GM18867 (cell line): Measurements from ENCODE around the gene PGBD5.
"Not testable (repeated sequence)": the region's sequence is repeated elsewhere in the genome, so short reads cannot be mapped to it uniquely, and the experiment has no call there.

ENCODE experiments used
- ATAC-seq: cut with Tn5 transposase; IDR thresholded peaks from one replicate; pipeline ENCODE4 v1.9.1; 2021; ENCODE audit warnings: mild to moderate bottlenecking, moderate library complexity; ENCODE audit not compliant: unreplicated experiment

Gene PGBD5

GRCh38 chr1:230425252-230426091 is 660 bp downstream of the PGBD5 start:
- no peak for ATAC-seq

DNA sequence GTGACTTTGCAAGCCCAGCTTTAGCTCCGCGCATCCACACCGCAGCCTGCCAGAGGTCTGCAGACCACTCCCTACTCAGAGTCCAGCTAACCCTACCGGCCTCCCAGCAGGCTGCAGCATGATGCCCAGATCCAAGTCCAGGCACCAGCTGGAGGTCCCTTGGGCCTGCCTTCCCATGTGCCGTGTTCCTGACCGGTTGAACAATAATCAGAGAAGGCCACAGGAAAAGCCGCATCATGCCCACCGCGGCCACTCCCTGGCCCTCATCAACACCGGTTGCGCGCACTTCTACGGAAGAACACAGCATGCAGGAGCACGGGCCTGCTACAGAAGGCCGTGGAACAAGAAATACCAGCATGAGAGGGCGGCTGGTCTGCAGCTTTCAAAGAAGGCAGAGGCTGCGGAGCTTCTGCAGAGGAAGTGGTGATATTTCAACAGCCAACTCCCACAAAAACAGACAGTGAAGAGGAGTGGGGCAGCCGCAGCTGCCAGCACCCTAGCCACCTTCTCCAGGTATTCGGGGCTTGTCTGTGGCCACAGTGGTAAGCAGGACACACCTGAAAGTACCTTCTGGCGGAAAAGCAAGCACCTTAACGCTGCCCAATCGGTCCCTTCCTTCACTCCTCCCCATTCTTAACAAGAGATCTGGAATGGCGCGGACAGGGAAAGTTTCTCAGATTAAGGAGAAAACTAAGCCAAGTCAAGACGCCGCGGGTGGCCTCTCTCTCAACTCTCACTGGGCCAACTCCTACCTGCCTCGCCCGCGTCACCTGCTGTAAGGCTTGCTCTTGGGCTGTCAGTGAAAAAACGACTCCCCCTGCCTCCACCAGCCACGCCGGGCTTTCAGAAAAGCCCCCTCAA is 1.5 kb downstream of the PGBD5 start:
- ATAC-seq, result no peak

GRCh38 chr1:230423951-230424350 is 2.2 kb downstream of the PGBD5 start:
- ATAC-seq, result no peak

- ATAC-seq, result no peak
These were observed 2.9 kb downstream of the PGBD5 start for GRCh38 chr1:230423261-230423660.

DNA sequence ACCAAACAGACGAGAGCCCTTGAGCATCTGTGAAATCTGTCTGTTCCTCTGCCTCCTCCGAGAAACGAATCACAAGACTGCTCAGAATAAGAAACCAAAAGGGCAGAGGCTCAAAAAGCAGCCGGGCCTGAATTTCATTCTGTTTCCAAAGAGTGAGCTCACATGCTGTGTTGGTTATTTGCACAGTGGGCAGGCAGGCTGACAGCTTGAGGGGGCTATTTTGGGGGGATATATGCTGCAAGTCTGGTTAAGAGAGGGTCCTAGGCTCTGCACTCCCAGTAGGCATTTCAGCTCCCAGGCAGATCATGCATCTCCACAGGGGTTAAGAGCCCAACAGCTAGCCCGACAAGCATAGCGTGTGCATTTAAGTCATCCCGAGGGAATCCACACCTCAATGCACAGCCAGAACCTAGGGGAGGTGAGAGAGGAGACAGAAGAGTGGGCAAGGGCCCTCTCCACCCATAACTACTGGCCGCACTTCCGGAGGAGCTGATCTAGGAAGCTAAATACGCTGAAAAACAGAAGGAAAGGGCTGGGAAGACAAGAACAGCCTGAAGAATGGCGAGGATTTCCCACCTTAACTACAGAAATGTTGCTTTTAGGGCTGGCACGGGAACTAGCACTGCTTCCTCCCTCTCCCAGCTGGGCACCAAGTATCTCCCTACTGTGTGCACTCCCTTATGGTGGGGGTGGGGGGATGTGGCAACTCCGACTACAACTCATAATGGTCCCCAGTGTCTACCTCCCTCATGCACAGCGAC is 3.7 kb downstream of the PGBD5 start:
- ATAC-seq, result no peak

GRCh38 chr1:230421481-230421880 is 4.7 kb downstream of the PGBD5 start:
- no peak for ATAC-seq

- not testable (repeated sequence) for ATAC-seq
These were observed 5.8 kb downstream of the PGBD5 start for GRCh38 chr1:230420372-230420771.

DNA sequence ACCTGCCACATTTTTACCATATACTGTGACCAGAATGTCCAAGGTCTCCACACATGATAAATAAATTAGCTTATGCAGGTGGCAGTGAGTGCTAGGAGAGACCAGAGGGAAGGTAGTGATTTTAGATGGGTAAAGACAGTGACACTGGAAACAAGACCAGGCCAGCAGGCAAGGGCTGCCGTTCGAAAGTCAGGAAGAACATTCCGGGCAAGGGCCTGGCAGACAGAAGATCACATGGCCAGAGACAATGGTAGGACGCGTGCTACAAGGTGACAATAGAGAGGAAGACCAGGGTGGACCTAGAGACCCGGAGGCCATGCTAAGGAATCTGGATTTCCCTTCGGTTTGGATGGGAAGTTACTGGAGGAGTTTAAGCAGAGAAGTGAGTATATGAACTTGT is 9.7 kb downstream of the PGBD5 start:
- ATAC-seq, result no peak

- no peak for ATAC-seq
These were observed 10.6 kb downstream of the PGBD5 start for GRCh38 chr1:230415405-230416132.

- no peak for ATAC-seq
These were observed 11.4 kb downstream of the PGBD5 start for GRCh38 chr1:230414694-230415093.

DNA sequence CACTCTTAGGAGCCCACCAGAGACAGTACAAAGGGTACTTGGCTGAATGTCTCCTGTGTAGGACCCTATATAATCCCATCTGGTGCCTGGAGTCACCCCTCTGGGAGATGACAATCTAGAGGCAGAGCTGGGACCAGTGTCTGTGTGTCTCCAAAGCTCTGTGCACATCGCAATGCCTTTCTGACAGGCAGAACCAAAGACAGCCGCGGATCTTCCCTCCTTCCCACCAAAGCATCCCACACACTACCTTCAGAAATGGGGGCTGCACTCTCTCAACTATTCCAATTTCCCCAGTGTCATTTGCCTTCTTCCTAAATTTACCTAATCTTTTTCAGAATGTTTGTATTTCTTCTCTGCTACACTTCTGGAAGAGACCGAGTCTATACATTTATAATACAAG is 12.0 kb downstream of the PGBD5 start:
- no peak for ATAC-seq

DNA sequence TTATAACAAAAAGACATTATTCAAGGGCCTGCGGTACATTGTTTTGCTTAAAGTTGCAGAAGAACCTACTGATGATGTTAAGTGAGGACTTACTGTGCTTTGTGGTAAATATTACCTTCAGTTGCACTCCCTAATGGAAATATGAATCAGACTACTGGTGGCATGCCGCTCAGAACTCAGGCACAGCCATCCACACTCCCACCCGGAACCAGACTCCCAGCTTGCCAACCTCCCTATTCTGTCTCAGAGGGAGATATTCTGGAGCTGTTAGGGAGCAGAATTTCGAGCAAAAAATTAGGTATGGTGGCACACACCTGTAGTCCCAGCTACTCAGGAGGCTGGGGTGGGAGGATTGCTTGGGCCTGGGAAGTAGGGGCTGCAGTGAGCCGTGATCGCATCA is 13.1 kb downstream of the PGBD5 start:
- ATAC-seq, result no peak

DNA sequence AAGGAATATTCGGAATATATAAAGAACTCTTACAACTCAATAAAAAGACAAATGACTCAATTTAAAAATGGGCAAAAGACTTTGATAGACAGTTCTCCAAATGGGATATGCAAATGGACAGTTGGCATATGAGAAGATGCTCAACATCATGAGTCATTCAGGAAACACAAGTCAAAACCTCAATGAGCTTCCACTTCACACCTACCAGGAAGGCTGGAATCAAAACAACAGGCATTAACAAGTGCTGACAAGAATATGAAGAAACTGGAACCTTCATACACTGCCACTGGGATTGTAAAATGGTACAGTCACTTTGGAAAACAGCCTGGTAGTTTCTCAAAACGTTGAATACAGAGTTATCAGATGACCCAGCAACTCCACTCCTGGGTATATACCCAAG is 17.2 kb downstream of the PGBD5 start:
- ATAC-seq, result no peak

DNA sequence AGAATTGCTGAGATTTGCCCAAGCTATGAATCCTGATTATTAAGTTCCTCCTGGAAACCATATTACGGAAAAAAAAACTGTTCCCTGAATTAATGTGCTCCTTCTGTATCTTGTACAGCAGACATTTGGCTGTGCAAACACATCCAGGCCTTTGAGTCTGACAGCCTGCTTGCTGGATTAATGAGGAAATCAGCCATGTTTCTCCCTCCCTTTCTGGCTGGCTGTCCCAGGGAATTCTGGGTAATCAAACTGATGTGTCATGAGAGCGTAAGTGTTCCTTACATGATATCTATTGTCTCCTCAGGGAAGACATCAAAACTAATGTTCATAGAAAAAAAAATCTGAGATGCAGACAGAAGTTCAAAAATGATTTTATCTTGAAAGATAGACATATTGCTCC is 18.8 kb downstream of the PGBD5 start:
- ATAC-seq, result no peak

- not testable (repeated sequence) for ATAC-seq
These were observed 19.4 kb downstream of the PGBD5 start for GRCh38 chr1:230406727-230407126.

GRCh38 chr1:230403442-230403841 is 22.7 kb downstream of the PGBD5 start:
- ATAC-seq, result no peak

DNA sequence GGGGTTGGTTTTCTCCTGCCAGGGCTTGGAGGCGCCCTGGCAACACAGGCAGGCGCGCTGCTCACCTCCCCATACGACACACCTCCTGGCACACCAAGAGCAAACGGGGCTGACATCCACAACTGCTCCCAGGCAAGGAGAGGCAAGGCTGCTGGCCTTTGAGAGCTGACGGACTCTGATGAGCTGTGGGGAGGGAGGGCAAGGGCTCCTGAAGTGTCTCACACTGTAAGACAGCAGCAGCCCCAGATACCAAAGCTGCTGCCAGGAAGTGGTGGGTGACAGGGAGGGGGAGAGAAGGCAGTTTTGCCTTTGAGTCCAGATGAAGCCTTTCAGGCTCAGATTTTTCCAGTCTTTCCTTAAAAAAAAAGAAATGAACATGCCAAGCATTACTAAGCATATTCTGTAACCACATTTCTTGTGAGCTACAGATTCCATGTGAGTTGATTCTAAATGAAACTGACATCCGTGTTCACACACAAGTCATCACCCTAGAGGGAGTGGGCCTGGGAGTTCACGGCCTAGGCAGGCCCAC is 24.3 kb downstream of the PGBD5 start:
- no peak for ATAC-seq

DNA sequence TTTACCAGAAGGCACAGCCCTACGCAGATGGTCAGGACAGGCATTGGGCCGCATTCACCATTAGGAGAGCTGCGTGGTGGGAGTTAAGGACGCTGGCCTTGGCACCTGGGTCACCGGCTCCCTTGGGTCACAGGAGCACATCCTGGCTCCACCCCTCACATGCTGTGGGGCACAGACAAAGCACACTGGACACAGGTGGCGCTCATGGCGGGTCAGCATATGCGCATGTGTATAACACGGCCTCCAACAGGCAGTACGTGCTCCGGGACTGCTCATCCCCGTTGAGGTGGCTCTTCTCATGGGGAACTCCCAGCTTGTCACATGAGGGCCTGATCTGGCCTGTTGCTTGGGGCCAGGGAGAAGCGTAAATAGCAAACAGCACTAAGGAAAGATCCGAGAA is 25.0 kb downstream of the PGBD5 start:
- no peak for ATAC-seq

GRCh38 chr1:230400007-230400344 is 26.2 kb downstream of the PGBD5 start:
- ATAC-seq, result no peak

DNA sequence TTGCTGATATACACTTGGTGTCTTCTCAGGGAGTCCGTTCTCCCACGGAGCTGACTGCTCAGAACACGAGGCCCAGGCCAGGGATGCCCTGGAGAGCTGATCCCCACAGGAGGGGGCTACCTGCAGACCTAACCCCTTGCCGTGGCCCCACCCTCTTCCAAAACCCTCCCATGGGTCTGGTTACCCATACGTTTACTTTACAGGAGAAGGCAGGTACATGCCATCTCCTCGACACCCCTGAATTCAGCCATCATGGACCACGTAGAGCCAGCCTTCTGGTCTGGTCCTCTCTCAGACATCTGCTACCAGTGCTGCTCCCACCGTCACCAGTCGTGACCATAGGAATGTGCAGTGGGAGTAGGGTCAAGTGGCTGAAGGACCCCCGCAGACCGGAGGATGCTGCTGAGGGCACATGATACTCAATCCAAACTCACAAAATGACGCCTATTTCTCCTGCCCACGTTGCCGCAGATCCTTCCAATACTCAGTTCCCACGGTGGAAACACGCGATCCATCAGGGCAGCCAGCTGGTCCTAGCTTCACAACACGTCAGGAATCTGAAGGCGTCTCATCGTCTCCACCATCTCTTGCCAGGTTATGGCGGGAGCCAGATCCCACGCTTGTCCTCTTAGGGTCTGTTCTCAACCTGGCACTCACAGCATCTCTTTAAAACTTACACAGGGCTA is 26.7 kb downstream of the PGBD5 start:
- no peak for ATAC-seq
